ENCODE data around the gene TUBE1.

TUBE1 gene

DNA sequence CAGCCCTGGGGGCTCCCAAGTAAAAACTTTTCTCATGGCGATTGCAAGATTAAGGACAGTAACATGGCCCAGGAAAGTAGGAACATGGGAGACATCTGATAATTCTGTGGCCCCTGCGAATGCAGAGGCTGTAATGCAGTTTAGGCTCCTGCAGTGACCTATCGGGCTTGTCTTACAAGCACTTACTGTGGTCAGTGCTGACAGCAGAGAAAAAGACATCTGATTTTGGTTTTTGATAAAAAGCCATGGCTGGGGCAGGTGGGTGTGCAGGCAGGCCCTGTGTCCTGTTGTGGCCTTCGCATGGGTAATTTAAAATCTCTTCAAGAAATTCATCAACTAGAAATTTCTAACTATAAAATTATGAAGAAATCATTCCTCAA is 52.7 kb downstream of the TUBE1 start:
- TF ChIP-seq, protein P1, sequence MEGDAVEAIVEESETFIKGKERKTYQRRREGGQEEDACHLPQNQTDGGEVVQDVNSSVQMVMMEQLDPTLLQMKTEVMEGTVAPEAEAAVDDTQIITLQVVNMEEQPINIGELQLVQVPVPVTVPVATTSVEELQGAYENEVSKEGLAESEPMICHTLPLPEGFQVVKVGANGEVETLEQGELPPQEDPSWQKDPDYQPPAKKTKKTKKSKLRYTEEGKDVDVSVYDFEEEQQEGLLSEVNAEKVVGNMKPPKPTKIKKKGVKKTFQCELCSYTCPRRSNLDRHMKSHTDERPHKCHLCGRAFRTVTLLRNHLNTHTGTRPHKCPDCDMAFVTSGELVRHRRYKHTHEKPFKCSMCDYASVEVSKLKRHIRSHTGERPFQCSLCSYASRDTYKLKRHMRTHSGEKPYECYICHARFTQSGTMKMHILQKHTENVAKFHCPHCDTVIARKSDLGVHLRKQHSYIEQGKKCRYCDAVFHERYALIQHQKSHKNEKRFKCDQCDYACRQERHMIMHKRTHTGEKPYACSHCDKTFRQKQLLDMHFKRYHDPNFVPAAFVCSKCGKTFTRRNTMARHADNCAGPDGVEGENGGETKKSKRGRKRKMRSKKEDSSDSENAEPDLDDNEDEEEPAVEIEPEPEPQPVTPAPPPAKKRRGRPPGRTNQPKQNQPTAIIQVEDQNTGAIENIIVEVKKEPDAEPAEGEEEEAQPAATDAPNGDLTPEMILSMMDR (IDR thresholded peaks at IDR 0.05; ENCODE audit: insufficient read depth, low read depth, low read length, missing control alignments), result no peak
- DNase-seq (ENCODE audit: low read depth), result no peak
- H3K4me3 ChIP-seq (ENCODE audit: low read length), result no peak overlapping the region

DNA sequence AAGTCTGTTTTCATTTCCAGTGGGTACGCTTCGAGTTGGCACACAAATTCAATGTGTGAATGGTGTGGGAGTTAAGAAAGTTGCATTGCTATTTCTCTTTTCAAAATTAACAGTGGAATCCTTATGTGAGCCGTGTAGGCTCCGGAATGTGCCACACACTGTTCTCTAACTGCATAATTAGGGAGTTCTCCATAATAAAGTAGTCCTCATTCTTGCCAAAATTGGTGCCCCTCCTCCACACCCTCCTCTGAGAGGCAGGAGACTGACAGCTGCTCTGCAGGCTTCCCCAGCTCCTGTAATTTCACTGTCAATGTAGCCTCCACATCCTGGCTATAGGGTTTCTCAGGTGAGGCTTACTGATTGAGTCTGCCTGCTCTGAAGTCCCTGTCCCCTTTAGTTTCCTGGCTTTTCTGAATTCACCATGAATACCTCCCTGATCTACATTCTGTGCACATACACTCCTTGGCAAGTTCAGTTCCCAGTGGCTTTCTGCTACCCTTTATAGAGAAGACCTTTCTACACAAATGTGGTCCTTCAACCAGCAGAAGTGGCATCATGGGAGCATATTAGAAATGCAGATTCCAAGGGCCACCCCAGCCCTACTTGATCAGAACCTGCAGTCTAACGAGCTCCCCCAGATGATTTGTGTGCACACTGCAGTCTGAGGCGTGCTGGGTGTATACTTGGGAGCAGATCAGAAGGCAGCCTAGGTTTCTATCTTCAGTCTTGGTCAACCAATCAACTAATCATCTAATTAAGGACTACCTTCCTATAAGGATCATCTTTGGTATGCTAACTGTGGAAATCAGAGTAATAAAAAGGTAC is 53.3 kb downstream of the TUBE1 start:
- no peak overlapping the region for H3K4me3 ChIP-seq (ENCODE audit: low read length)
- no peak for DNase-seq (ENCODE audit: low read depth)
- TF ChIP-seq, protein P1 (IDR thresholded peaks at IDR 0.05; ENCODE audit: insufficient read depth, low read depth, low read length, missing control alignments), result no peak

DNA sequence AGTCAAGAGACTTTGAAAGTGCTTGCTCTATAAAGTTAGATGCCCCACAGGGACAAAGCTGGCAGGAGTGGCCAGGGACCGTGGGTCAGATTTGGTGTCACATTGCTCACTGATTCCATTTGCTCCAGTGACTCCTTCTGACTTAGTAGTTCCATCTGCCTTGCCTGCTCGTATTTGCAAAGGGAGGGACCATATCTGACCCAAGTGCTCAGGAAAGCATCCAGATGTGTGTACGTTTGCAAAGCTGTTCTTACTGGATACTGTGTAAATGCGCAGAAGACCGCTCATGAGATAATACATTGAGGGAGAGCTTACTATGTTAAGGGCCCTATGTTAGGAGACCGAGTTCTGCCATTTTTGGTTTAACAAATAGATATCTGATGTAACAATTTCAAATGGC is 54.6 kb downstream of the TUBE1 start:
- DNase-seq (ENCODE audit: low read depth), result no peak
- TF ChIP-seq, protein P1 (IDR thresholded peaks at IDR 0.05; ENCODE audit: insufficient read depth, low read depth, low read length, missing control alignments), result no peak
- H3K4me3 ChIP-seq (ENCODE audit: low read length), result no peak overlapping the region

DNA sequence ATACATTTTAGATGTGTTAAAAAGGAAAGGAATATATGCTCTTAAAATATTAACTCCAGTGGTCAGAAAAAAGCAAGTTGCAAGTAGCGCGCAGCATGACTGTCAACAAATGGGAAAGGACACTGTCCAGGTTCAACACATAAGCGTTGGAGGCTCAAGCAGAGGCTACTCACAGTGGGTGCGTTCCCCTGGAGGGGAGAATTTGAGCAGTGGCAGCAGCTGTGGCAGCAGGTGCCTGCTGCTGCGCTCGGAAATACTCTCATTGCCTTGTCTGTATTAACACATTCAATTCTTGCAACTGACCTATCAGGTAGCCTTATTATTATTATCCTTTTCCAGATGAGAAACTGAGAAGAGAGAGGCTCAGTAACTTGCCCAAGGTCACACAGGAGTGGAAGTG is 55.3 kb downstream of the TUBE1 start:
- no peak for DNase-seq (ENCODE audit: low read depth)
- H3K4me3 ChIP-seq (ENCODE audit: low read length), result no peak overlapping the region
- TF ChIP-seq, protein P1 (IDR thresholded peaks at IDR 0.05; ENCODE audit: insufficient read depth, low read depth, low read length, missing control alignments), result no peak

DNA sequence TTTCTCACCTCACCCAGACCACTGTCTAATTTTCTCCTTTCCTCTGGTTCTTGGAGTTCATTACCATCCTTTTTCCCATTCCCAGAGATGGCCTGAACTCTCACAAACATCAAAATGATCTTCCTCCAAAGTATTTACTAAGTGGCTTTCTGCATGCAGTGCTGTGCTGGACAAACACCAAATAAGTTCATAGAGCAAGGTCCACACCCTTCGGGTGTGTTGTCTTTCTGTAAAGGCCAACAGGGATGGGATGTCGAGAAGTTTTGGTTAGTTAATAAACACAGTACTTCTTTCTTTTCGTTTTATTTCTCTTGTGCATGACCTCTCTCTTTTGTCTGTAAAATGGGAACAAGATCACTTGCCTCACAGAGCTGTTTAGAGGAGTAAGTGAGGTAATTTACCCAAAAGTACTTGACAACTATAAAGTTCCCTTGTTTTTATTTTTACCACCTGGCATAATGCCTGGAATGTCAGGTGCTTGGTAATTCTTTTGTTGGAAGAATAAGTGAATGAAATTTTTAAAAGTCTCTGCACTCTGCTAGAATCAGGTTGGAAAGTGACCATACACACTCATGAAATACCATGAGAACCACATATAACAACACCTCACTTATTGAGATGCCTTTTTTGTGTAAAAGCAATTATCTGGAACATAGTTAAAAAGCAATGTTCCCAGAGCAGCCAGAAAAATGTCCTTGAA is 56.2 kb downstream of the TUBE1 start:
- no peak overlapping the region for H3K4me3 ChIP-seq (ENCODE audit: low read length)
- DNase-seq (ENCODE audit: low read depth), result no peak
- TF ChIP-seq, protein P1 (IDR thresholded peaks at IDR 0.05; ENCODE audit: insufficient read depth, low read depth, low read length, missing control alignments), result no peak

DNA sequence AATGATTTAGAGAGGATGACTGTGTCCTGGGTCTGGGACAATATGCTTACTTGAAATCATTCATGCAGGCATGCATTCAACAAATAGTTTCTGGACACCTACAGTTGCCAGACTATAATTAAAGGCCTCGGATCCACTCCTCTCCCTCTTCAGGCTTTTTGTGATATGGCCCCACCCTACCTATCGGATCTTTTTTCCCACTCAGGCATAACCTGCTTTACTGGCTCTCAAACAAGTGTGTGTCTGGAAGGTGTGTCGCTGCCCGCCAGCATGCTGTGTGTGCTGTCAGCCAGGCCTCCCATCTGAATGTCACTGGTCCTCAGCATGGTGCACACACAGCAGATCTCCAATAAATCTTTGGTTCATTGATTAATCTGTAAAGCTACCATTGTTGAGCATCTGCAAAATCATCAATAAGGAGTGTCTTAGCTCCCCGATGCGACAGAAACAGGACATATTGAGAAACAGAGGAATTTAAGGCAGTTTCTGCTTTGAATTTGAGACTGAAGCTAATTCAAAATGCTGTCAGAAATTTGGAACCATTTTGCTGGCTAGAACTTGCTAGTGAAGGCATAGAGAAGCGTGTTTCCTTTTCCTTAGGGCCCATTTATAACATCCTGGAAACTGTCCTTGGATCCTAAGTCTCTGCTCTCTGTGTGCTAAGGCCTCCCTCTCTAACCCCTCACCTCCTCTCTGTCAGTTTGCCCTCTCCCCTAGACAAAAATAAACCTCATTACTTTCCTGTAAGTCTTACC is 56.9 kb downstream of the TUBE1 start:
- TF ChIP-seq, protein P1 (IDR thresholded peaks at IDR 0.05; ENCODE audit: insufficient read depth, low read depth, low read length, missing control alignments), result no peak
- peak; percentile 61 for DNase-seq (ENCODE audit: low read depth)
- no peak overlapping the region for H3K4me3 ChIP-seq (ENCODE audit: low read length)

All from epithelial cell of esophagus (primary cell).